HEK293 (cell line): ENCODE data around the gene NCKAP5L.

ENCODE experiments used
- CTCF ChIA-PET: fragments of 350-600 bp; formaldehyde crosslinking; extraction: SDS; loops from one replicate; lab custom pipeline; 2021; ENCODE audit warnings: antibody characterized with exemption; lab: Yijun Ruan, JAX
- POLR2A ChIA-PET: fragments of 300-600 bp; formaldehyde crosslinking; extraction: SDS; loops from one replicate; lab custom pipeline; 2020; ENCODE audit warnings: antibody characterized with exemption, inconsistent platforms; lab: Yijun Ruan, JAX
- H3K27ac ChIP-seq: fragments of 200-500 bp; sonication (Bioruptor generic); 2 replicates; pipeline ENCODE4 v1.5.1; 2014; ENCODE audit warnings: low read depth, low read length, control low read depth, inconsistent platforms; ENCODE audit errors: extremely low read depth
- H3K36me3 ChIP-seq, 2 experiments: fragments of 200-500 bp in 1 of 2; sonication (Bioruptor generic) in 1 of 2; 1 replicate in 1 of 2; 2 replicates in 1 of 2; pipeline ENCODE4 v1.5.1; 2014 to 2017; ENCODE audit warnings: inconsistent platforms in 2 of 2, low read length in 2 of 2; ENCODE audit not compliant: control insufficient read depth in 2 of 2, insufficient read depth in 1 of 2
- H3K4me1 ChIP-seq: fragments of 200-500 bp; sonication (Bioruptor generic); 2 replicates; pipeline ENCODE4 v1.5.1; 2014; ENCODE audit warnings: mild to moderate bottlenecking, low read length, inconsistent platforms; ENCODE audit not compliant: control insufficient read depth, insufficient read depth
- H3K4me3 ChIP-seq: 2 replicates; pipeline ENCODE4 v1.5.1; 2011; ENCODE audit warnings: low read depth, mild to moderate bottlenecking, control low read depth, low read length, moderate library complexity
- H3K9me3 ChIP-seq: fragments of 200-500 bp; sonication (Bioruptor generic); 2 replicates; pipeline ENCODE4 v1.5.1; 2014; ENCODE audit warnings: low read depth, low read length, inconsistent platforms; ENCODE audit not compliant: control insufficient read depth, insufficient read depth
- ATF2 ChIP-seq: fragments of 450-650 bp; formaldehyde crosslinking; IDR thresholded peaks from 2 replicates; pipeline ENCODE4 v1.5.1; 2016; ENCODE audit warnings: missing biosample characterization, missing genetic modification characterization, low read depth
- BCL11B ChIP-seq: fragments of 450-650 bp; formaldehyde crosslinking; IDR thresholded peaks from 2 replicates; pipeline ENCODE4 v1.5.1; 2016; ENCODE audit warnings: low read depth, missing biosample characterization, missing genetic modification characterization
- EGR2 ChIP-seq: fragments of 450-650 bp; formaldehyde crosslinking; IDR thresholded peaks from 2 replicates; pipeline ENCODE4 v1.5.1; 2016; ENCODE audit warnings: low read depth, missing biosample characterization, missing genetic modification characterization
- GFI1B ChIP-seq: fragments of 450-650 bp; formaldehyde crosslinking; IDR thresholded peaks from 2 replicates; pipeline ENCODE4 v1.5.1; 2016; ENCODE audit warnings: missing biosample characterization, missing genetic modification characterization
- GLIS1 ChIP-seq: fragments of 450-650 bp; formaldehyde crosslinking; IDR thresholded peaks from 2 replicates; pipeline ENCODE4 v1.5.1; 2016; ENCODE audit warnings: missing biosample characterization, missing genetic modification characterization
- KLF1 ChIP-seq: fragments of 450-650 bp; formaldehyde crosslinking; IDR thresholded peaks from 2 replicates; pipeline ENCODE4 v1.5.1; 2016; ENCODE audit warnings: missing biosample characterization, missing genetic modification characterization
- OSR2 ChIP-seq: fragments of 450-650 bp; formaldehyde crosslinking; IDR thresholded peaks from 2 replicates; pipeline ENCODE4 v1.5.1; 2016; ENCODE audit warnings: missing biosample characterization, missing genetic modification characterization
- PRDM1 ChIP-seq: fragments of 450-650 bp; formaldehyde crosslinking; IDR thresholded peaks from 2 replicates; pipeline ENCODE4; 2016; ENCODE audit warnings: missing biosample characterization, missing genetic modification characterization
- ZBTB11 ChIP-seq: fragments of 450-650 bp; formaldehyde crosslinking; conservative IDR thresholded peaks from 2 replicates; pipeline ENCODE4 v1.5.1; 2016; ENCODE audit warnings: low read depth, missing biosample characterization, missing genetic modification characterization
- ZBTB17 ChIP-seq: fragments of 450-650 bp; formaldehyde crosslinking; IDR thresholded peaks from 2 replicates; pipeline ENCODE4 v1.5.1; 2016; ENCODE audit warnings: missing biosample characterization, missing genetic modification characterization
- ZBTB20 ChIP-seq: fragments of 450-650 bp; formaldehyde crosslinking; IDR thresholded peaks from 2 replicates; pipeline ENCODE4 v1.5.1; 2016; ENCODE audit warnings: missing biosample characterization, missing genetic modification characterization
- ZFHX2 ChIP-seq: fragments of 450-650 bp; formaldehyde crosslinking; conservative IDR thresholded peaks from 2 replicates; pipeline ENCODE4 v1.5.1; 2016; ENCODE audit warnings: missing biosample characterization, missing genetic modification characterization
- ZFP69B ChIP-seq: fragments of 450-650 bp; formaldehyde crosslinking; IDR thresholded peaks from 2 replicates; pipeline ENCODE4 v1.5.1; 2016; ENCODE audit warnings: missing biosample characterization, missing genetic modification characterization
- ZNF10 ChIP-seq: fragments of 450-650 bp; formaldehyde crosslinking; IDR thresholded peaks from 2 replicates; pipeline ENCODE4 v1.5.1; 2017; ENCODE audit warnings: missing biosample characterization, missing genetic modification characterization
- ZNF335 ChIP-seq: fragments of 450-650 bp; formaldehyde crosslinking; conservative IDR thresholded peaks from 2 replicates; pipeline ENCODE4 v1.5.1; 2016; ENCODE audit warnings: missing biosample characterization, missing genetic modification characterization
- ZNF37A ChIP-seq: fragments of 450-650 bp; IDR thresholded peaks from 2 replicates; pipeline ENCODE4 v1.5.1; 2018; ENCODE audit warnings: missing biosample characterization, missing genetic modification characterization
- ZNF529 ChIP-seq: fragments of 450-650 bp; formaldehyde crosslinking; IDR thresholded peaks from 2 replicates; pipeline ENCODE4 v1.5.1; 2017; ENCODE audit warnings: missing genetic modification characterization, missing biosample characterization; ENCODE audit not compliant: insufficient replicate concordance
- ZNF548 ChIP-seq: fragments of 450-650 bp; formaldehyde crosslinking; IDR thresholded peaks from 2 replicates; pipeline ENCODE4 v1.5.1; 2016; ENCODE audit warnings: missing biosample characterization, missing genetic modification characterization
- ZNF623 ChIP-seq: fragments of 450-650 bp; formaldehyde crosslinking; IDR thresholded peaks from 2 replicates; pipeline ENCODE4 v1.5.1; 2016; ENCODE audit warnings: missing biosample characterization, missing genetic modification characterization
- ZNF660 ChIP-seq: fragments of 450-650 bp; IDR thresholded peaks from 2 replicates; pipeline ENCODE4 v1.5.1; 2018; ENCODE audit warnings: missing biosample characterization, mild to moderate bottlenecking, missing genetic modification characterization
- ZNF707 ChIP-seq: fragments of 450-650 bp; formaldehyde crosslinking; IDR thresholded peaks from 2 replicates; pipeline ENCODE4 v1.5.1; 2016; ENCODE audit warnings: missing biosample characterization, missing genetic modification characterization
- ZNF837 ChIP-seq: fragments of 450-650 bp; formaldehyde crosslinking; IDR thresholded peaks from 2 replicates; pipeline ENCODE4 v1.5.1; 2016; ENCODE audit warnings: missing biosample characterization, missing genetic modification characterization
- ZSCAN16 ChIP-seq: fragments of 450-650 bp; formaldehyde crosslinking; IDR thresholded peaks from 2 replicates; pipeline ENCODE4 v1.5.1; 2016; ENCODE audit warnings: missing biosample characterization, missing genetic modification characterization
- TF ChIP-seq, protein P1 (sequence below): fragments of 450-650 bp; formaldehyde crosslinking; IDR thresholded peaks from 2 replicates; pipeline ENCODE4 v1.5.1; 2017; ENCODE audit warnings: missing biosample characterization, missing genetic modification characterization
- TF ChIP-seq, protein P2 (sequence below): fragments of 450-650 bp; formaldehyde crosslinking; IDR thresholded peaks from 2 replicates; pipeline ENCODE4 v1.5.1; 2016; ENCODE audit warnings: missing biosample characterization, missing genetic modification characterization

NCKAP5L gene

DNA sequence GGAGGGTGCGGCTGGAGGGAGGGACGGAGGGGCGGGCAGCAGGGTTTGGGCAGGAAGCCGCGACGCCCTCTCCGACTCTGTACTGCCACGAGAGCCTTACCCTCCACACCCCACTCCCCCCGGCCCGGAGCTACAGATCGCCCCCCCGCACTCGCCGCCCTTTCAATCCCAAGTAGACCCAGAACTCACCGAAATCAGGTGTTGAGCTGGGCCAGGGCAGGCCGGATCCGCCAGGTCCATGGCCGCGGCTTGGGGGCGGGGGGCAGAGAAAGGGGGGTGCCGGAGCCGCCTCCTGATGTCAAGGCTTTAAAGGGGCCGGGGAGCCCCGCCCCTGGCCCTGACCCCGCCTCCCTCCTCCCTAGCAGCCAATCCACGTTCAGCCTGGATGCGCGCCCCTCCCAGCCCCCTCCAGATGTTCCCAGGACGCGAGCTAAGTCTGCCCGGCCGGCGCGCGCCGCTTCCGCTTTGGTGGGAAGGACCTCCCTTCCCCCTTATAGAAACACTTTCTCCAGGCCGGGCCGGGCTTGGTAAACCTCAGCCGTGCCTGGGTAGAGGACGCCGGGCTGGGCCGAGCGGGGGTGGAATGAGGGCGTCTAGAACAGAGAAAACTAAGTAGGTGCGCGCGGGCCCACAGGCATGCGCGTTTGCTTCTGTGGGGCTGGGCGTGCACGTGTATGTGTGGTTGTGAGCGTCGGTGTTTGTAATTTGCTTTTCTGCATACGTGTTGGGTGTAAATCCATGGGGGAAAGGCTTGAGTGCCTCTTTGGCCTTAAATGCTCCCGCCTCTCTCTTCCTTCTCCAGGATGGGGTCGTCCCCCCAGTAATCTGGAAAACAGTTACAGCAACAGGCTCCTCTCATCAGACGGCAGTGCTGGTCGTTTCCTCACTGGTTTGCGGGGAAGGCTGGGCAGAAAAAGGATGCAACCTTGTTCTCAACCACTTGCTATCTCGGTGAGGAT is at the start of gene NCKAP5L (continued):
- TF ChIP-seq, protein P1, sequence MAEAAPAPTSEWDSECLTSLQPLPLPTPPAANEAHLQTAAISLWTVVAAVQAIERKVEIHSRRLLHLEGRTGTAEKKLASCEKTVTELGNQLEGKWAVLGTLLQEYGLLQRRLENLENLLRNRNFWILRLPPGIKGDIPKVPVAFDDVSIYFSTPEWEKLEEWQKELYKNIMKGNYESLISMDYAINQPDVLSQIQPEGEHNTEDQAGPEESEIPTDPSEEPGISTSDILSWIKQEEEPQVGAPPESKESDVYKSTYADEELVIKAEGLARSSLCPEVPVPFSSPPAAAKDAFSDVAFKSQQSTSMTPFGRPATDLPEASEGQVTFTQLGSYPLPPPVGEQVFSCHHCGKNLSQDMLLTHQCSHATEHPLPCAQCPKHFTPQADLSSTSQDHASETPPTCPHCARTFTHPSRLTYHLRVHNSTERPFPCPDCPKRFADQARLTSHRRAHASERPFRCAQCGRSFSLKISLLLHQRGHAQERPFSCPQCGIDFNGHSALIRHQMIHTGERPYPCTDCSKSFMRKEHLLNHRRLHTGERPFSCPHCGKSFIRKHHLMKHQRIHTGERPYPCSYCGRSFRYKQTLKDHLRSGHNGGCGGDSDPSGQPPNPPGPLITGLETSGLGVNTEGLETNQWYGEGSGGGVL: peak; percentile 64
- TF ChIP-seq PRDM1 (tag by site-specific recombination): no peak
- peak; percentile 90 for TF ChIP-seq ZFP69B (tag by site-specific recombination)
- TF ChIP-seq ZBTB11 (tag by site-specific recombination): peak; percentile 66
- peak; percentile 89 for TF ChIP-seq ZBTB20 (tag by site-specific recombination)
- no peak for TF ChIP-seq ZNF707 (tag by site-specific recombination)
- peak; percentile 9; the same call in 1 of the 2 replicates for TF ChIP-seq ZNF10 (tag by site-specific recombination)
- no peak for TF ChIP-seq ZNF548 (tag by site-specific recombination)
- no peak for TF ChIP-seq ATF2 (tag by site-specific recombination)
- TF ChIP-seq ZSCAN16 (tag by site-specific recombination): peak; percentile 81; the same call in 1 of the 2 replicates
- TF ChIP-seq ZNF660 (tag by site-specific recombination): peak; percentile 68
- no peak for TF ChIP-seq GFI1B (tag by site-specific recombination)

DNA sequence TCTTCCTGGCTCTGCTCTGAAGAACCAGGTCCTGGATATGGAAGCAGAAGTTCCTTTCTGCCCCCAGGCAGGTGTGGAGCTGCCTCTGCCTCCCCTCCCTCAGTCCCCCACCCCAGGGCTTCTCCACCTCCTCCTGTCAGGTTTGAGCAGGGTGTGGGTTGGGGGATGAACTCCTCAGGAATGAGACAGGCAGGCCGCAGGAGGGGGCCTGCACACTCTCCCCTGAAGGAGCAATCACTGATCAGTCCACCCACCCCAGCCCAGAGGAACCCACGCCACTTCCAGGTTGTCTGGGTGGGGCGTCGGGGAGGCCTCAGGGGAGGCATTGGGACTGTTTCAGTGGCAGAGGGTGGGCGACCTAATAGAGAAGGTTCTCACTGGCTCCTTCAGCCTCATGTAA is 48.9 kb upstream of the NCKAP5L start:
- H3K4me1 ChIP-seq: no peaks in the 10 kb centered on the region; the same call in 1 of the 2 replicates
- POLR2A ChIA-PET: no interaction called here
- peak; percentile 49; the same call in 1 of the 2 replicates for TF ChIP-seq ZFHX2
- TF ChIP-seq GLIS1: peak; percentile 29; the same call in 1 of the 2 replicates
- peak; percentile 74 for TF ChIP-seq EGR2 (tag by site-specific recombination)
- no peak for TF ChIP-seq KLF1 (tag by site-specific recombination)
- no peaks in the 10 kb centered on the region for H3K9me3 ChIP-seq
- H3K36me3 ChIP-seq: no peaks in the 10 kb centered on the region
- no peak overlapping the region for H3K27ac ChIP-seq
- CTCF ChIA-PET: no interaction called here
- no peak overlapping the region for H3K4me3 ChIP-seq

DNA sequence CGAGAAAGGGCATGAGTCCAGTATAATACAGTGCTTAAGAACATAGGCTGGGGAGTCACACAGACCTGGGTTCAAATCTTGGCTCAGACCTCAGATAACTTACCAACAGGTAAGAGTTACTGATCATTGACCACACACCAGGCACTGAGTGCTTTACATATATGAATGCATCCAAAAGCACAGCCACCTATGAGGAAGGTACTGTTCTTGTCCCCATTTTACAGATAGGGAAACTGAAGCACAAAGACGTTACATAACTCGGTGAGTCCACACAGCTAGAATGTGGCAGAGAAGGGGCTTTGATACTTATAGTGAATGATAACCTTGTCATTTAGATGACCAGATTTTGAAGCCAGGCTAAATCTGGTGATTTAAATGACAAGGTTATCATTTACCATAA is 47.9 kb upstream of the NCKAP5L start:
- CTCF ChIA-PET: interaction anchor here (1.6 kb wide), 1 partner anchor 9 kb away, joined by 4 read pairs; no protein-coding TSS in a partner anchor
- POLR2A ChIA-PET: no interaction called here
- no peak for TF ChIP-seq ZNF335 (tag by site-specific recombination)
- TF ChIP-seq ZNF37A (tag by site-specific recombination): no peak
- TF ChIP-seq BCL11B (tag by site-specific recombination): no peak
- no peak for TF ChIP-seq ZNF529 (tag by site-specific recombination)
- no peak for TF ChIP-seq OSR2 (tag by site-specific recombination)
- TF ChIP-seq, protein P2, sequence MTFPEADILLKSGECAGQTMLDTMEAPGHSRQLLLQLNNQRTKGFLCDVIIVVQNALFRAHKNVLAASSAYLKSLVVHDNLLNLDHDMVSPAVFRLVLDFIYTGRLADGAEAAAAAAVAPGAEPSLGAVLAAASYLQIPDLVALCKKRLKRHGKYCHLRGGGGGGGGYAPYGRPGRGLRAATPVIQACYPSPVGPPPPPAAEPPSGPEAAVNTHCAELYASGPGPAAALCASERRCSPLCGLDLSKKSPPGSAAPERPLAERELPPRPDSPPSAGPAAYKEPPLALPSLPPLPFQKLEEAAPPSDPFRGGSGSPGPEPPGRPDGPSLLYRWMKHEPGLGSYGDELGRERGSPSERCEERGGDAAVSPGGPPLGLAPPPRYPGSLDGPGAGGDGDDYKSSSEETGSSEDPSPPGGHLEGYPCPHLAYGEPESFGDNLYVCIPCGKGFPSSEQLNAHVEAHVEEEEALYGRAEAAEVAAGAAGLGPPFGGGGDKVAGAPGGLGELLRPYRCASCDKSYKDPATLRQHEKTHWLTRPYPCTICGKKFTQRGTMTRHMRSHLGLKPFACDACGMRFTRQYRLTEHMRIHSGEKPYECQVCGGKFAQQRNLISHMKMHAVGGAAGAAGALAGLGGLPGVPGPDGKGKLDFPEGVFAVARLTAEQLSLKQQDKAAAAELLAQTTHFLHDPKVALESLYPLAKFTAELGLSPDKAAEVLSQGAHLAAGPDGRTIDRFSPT (tag by site-specific recombination): no peak
- no peak for TF ChIP-seq ZNF623 (tag by site-specific recombination)
- no peak for TF ChIP-seq ZBTB17
- no peak for TF ChIP-seq ZNF837 (tag by site-specific recombination)

More for the DNA sequence above, 47.9 kb upstream of the NCKAP5L start:
- H3K27ac ChIP-seq: no peak overlapping the region
- H3K4me1 ChIP-seq: no peaks in the 10 kb centered on the region; the same call in 1 of the 2 replicates
- H3K4me3 ChIP-seq: no peak overlapping the region
- H3K36me3 ChIP-seq: no peaks in the 10 kb centered on the region
- H3K9me3 ChIP-seq: no peaks in the 10 kb centered on the region
